ENCODE data around the gene CERS6.

GRCh38 chr2:168727904-168728470 lies 271.9 kb downstream of the CERS6 start:
- no peak for TF ChIP-seq EZH2 (IDR thresholded peaks at IDR 0.05; ENCODE audit: insufficient read depth, poor library complexity, severe bottlenecking)
- no peak for TF ChIP-seq EZH2phosphoT487 (IDR thresholded peaks at IDR 0.05; ENCODE audit: insufficient read depth, low read depth)
